WI38 (cell line): ENCODE data around the gene CMTR2.

Experiments used
- H3K4me3 ChIP-seq: 2 replicates; pipeline ENCODE4 v1.5.1; 2011; ENCODE audit warnings: low read depth, mild to moderate bottlenecking, control low read depth, low read length
- TF ChIP-seq, protein P1 (sequence below): IDR thresholded peaks from 2 replicates; pipeline ENCODE4 v1.5.1; 2012; ENCODE audit warnings: low read depth, mild to moderate bottlenecking, control low read depth, low read length

Gene CMTR2

DNA sequence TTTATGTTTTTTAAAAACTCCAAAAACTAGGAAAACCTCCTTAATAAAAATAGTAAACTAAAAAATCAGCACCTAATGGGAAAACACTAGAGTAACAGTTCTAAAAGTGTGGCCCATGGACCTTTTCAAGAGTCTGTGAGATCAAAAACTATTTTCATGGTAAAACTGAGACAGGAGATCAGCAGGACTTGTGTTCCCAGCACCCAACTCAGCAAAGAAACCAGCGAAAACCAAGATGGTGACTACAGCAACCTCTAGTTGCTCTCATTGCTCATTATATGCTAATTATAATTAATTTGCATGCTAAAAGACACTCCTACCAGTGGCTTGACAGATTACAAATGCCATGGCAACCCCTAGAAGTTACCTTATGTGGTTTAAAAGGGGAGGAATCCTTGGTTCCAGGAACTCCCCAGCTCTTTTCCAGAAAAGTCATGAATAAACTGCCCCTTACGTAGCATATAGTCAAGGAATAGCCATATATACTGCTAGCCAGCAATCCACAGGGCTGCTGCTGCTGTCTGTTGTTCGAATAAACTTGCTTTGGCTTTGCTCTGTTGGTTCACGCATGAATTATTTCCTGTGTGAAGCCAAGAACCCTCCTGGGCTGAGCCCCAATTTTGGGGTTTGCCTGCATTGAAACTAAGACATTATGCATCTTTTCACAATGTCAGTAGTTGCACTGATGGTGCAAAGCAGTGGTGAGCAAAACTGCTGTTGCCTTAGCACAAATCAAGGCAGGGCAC lies 12.4 kb downstream of the CMTR2 start:
- TF ChIP-seq, protein P1, sequence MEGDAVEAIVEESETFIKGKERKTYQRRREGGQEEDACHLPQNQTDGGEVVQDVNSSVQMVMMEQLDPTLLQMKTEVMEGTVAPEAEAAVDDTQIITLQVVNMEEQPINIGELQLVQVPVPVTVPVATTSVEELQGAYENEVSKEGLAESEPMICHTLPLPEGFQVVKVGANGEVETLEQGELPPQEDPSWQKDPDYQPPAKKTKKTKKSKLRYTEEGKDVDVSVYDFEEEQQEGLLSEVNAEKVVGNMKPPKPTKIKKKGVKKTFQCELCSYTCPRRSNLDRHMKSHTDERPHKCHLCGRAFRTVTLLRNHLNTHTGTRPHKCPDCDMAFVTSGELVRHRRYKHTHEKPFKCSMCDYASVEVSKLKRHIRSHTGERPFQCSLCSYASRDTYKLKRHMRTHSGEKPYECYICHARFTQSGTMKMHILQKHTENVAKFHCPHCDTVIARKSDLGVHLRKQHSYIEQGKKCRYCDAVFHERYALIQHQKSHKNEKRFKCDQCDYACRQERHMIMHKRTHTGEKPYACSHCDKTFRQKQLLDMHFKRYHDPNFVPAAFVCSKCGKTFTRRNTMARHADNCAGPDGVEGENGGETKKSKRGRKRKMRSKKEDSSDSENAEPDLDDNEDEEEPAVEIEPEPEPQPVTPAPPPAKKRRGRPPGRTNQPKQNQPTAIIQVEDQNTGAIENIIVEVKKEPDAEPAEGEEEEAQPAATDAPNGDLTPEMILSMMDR: no peak
- H3K4me3 ChIP-seq: no peak overlapping the region

DNA sequence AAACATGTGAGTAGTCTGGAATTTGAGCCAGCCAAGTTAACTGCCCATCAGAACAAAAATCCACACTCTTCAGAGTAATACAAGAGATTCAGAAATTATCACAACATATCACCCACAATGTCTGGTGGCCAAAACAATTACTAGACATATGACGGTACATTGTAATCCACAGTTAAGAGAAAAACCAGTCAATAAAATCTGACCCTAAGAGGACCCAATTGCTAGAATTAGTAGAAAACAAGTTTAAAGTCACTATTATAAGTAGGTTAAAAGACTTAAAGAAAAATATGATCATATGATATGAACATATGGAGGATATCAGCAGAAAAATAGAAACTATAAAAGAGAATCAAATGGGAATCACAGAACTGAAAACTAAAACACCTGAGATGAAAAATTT lies 15.8 kb downstream of the CMTR2 start:
- no peak overlapping the region for H3K4me3 ChIP-seq
- TF ChIP-seq, protein P1: no peak

DNA sequence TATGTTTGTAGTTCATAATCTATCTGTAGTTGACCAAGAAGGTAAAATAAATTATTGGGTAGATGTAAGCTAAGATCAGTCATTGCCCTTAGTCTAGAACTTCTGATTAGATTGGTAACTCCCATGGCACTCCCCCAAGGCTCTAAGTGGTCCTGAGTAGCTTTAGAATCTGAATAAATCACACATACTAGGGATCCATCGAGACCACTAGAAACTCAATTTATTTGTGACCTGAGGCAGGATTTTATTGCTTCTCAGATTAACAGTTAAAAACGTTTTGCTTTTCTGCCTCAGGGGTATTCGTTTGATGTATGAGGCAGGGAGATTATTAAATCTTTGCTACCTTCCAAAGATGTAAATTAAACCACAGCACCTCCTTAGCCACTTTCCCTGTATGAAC lies 24.9 kb downstream of the CMTR2 start:
- TF ChIP-seq, protein P1: no peak
- no peak overlapping the region for H3K4me3 ChIP-seq

DNA sequence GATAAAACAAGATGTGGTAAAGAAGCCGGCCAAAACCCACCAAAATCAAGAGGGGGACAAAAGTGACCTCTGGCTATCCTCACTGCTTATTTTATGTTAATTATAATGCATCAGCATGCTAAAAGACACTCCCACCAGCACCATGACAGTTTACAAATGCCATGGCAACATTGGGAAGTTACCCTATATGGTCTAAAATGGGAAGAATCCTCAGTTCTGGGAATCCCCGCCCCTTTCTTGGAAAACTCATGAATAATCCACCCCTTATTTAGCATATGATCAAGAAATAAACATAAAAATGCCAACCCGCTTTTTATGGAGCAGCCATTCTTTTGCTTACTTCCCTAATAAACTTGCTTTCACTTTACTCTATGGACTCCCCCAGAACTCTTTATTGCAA lies 25.6 kb downstream of the CMTR2 start:
- TF ChIP-seq, protein P1: no peak
- H3K4me3 ChIP-seq: no peak overlapping the region

DNA sequence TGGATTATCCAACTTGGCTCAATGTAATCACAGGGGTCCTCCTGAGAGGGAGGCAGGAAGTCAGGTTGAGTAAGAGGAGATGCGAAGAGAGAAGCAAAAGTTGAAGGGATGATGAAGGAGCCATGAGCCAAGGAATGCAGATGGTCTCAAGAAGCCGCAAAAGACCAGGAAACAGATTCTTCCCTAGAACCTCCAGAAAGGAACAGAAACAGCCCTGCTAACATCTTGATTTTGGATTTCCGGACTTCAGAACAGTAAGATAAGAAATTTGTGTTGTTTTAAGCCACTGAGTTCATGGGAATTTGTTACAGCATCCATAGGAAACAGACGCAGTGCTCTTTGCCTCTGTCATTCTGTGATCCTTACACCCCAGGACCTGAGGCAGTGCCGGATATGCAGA lies 26.8 kb downstream of the CMTR2 start:
- no peak overlapping the region for H3K4me3 ChIP-seq
- TF ChIP-seq, protein P1: no peak

DNA sequence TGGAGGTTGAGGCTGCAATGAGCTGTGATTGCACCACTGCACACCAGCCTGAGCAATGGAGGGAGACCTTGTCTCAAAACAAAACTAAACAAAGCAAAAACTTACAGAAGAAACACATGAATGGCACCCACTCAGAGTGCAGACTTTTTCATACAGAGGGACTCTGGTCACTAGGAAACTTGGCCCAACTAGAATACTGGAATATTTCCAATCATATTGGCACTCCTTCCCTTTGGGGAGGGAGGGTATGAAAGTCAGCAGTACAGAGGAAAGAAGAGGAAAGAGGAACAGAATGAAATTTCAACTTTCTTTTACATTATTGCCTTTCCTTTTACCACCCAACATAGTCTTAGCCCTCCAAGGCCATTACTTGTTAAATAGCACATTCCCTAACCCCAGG lies 28.2 kb downstream of the CMTR2 start:
- TF ChIP-seq, protein P1: no peak
- no peak overlapping the region for H3K4me3 ChIP-seq

DNA sequence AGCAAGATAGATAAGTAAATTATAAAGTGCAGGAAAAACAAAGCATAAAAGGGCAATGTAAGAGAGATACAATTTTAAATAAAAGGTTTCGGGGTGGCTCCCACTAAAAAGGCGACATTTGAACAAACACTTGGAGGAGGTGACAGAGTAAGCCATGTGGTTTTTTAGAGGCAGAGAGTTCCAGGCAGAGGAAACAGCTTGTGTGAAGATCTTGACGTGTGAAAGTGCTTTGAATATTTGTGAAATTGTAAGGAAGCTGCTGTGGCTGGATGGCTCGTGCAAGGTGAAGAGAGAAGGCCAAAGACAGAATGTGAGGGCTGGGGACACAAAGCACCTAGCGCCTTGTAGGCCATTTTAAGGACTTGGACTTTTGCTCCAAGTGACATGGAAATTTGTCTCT lies 30.1 kb downstream of the CMTR2 start:
- H3K4me3 ChIP-seq: no peak overlapping the region
- TF ChIP-seq, protein P1: no peak
